Ovary (tissue), 3 donors: ENCODE measurements around the gene GPR26.

Experiments used
- CTCF ChIP-seq, 3 donors: fragments of 450-650 bp in 2 of 3; fragments of 200-600 bp in 1 of 3; IDR thresholded peaks; one replicate each; pipeline versions ENCODE4 v1.5.1 to v1.8.0; 2016 to 2022; ENCODE audit warnings: antibody characterized with exemption in 3 of 3, mild to moderate bottlenecking in 1 of 3
- POLR2A ChIP-seq: fragments of 450-650 bp; IDR thresholded peaks from one replicate; pipeline ENCODE4 v1.6.1; 2017; ENCODE audit warnings: antibody characterized with exemption, mild to moderate bottlenecking, moderate library complexity
- donor health status: DM: no; HTN: no; CAD: no.

GRCh38 chr10:123624086-123624485 lies 42.1 kb upstream of the GPR26 start:
- TF ChIP-seq CTCF (IDR thresholded peaks at IDR 0.05) (no peak), POLR2A (no peak)
